Body of pancreas (tissue), 4 donors: ENCODE results near the gene SLC29A1. TPM values are rescaled to one million over a fixed set of nuclear protein-coding genes. Genes with fewer than 3 reads are reported as not detected.

Source experiments
- ATAC-seq: fragments of 150-250 bp; one replicate; pipeline ENCODE4 v1.9.1; 2016
- DNase-seq, 4 donors: peaks; one replicate each; pipeline ENCODE4 v3.0.0-alpha.2; 2019
- H3K27ac ChIP-seq, 4 donors: fragments of 200-600 bp; sonication (generic); 1 replicate in 3 of 4; 2 replicates in 1 of 4; pipeline versions ENCODE4 v1.5.1 to v1.6.1; 2016 to 2019; ENCODE audit warnings: mild to moderate bottlenecking in 1 of 4, mixed read lengths in 1 of 4, moderate library complexity in 1 of 4
- H3K27me3 ChIP-seq, 2 donors: fragments of 200-600 bp; sonication (generic); one replicate each; pipeline ENCODE4 v1.6.0; 2016; ENCODE audit warnings: mild to moderate bottlenecking in 1 of 2
- H3K36me3 ChIP-seq, 2 donors: fragments of 200-600 bp; sonication (generic); replicated peaks in 1 of 2; 2 replicates each; pipeline ENCODE4 v1.5.1; 2016; ENCODE audit warnings: low read depth in 2 of 2; ENCODE audit not compliant: insufficient read depth in 1 of 2
- H3K4me1 ChIP-seq: fragments of 200-600 bp; sonication (generic); one replicate; pipeline ENCODE4 v1.6.0; 2016
- H3K4me3 ChIP-seq, 2 donors: fragments of 200-600 bp; sonication (generic); 1 replicate in 1 of 2; 2 replicates in 1 of 2; pipeline ENCODE4 v1.5.1; 2016 to 2019
- H3K9me3 ChIP-seq, 3 donors: fragments of 200-600 bp; sonication (generic); 1 replicate in 2 of 3; 2 replicates in 1 of 3; pipeline ENCODE4 v1.5.1; 2016
- POLR2A ChIP-seq, 3 donors: fragments of 450-650 bp; IDR thresholded peaks; one replicate each; pipeline ENCODE4 v1.6.1; 2016; ENCODE audit warnings: antibody characterized with exemption in 3 of 3, mild to moderate bottlenecking in 2 of 3
- WGBS, 2 donors: methylation state at CpG; one replicate each; pipeline ENCODE4 v1.1.5; 2017; 5-methylcytosine and 5-hydroxymethylcytosine counted together
- intact Hi-C: fragments of 100-400 bp; cut with DNase I; formaldehyde crosslinking; loops from one replicate; pipeline ENCODE4 v1.15.1; 2023
- total RNA-seq, 2 donors: library from RNA; depleted of rRNA; stranded (reverse); fragments of >200 nt; gene quantifications; one replicate each; pipeline ENCODE4 v1.1.0, GENCODE V29; 2016
- TF ChIP-seq, protein P1 (sequence below), 7 experiments: fragments of 450-650 bp in 4 of 7; fragments of 200-600 bp in 3 of 7; sonication (generic) in 3 of 7; IDR thresholded peaks; one replicate each; pipeline ENCODE4 v1.5.1; 2016 to 2019; ENCODE audit warnings: antibody characterized with exemption in 7 of 7

SLC29A1 gene
- total RNA-seq, 2 donors from 2014 or later: 44.8 to 90.3 TPM

GRCh38 chr6:44201638-44202303 lies 21.6 kb upstream of the SLC29A1 start:
- peak overlapping the region in 1 of 4 donors; percentile 29 for H3K27ac ChIP-seq
- no peaks in the 10 kb centered on the region for H3K27me3 ChIP-seq
- WGBS, 2 donors: 64 to 88% methylated on average over 5 to 11 of the region's 11 CpGs
- intact Hi-C loops: no loop called here
- ATAC-seq (no peak), DNase-seq (no peak)
- TF ChIP-seq POLR2A (IDR thresholded peaks at IDR 0.05): no peak
- TF ChIP-seq, protein P1, sequence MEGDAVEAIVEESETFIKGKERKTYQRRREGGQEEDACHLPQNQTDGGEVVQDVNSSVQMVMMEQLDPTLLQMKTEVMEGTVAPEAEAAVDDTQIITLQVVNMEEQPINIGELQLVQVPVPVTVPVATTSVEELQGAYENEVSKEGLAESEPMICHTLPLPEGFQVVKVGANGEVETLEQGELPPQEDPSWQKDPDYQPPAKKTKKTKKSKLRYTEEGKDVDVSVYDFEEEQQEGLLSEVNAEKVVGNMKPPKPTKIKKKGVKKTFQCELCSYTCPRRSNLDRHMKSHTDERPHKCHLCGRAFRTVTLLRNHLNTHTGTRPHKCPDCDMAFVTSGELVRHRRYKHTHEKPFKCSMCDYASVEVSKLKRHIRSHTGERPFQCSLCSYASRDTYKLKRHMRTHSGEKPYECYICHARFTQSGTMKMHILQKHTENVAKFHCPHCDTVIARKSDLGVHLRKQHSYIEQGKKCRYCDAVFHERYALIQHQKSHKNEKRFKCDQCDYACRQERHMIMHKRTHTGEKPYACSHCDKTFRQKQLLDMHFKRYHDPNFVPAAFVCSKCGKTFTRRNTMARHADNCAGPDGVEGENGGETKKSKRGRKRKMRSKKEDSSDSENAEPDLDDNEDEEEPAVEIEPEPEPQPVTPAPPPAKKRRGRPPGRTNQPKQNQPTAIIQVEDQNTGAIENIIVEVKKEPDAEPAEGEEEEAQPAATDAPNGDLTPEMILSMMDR (IDR thresholded peaks at IDR 0.05): no peak
- H3K4me3 ChIP-seq: no peak overlapping the region
- no peaks in the 10 kb centered on the region for H3K36me3 ChIP-seq
- no peaks in the 10 kb centered on the region for H3K9me3 ChIP-seq
- peaks cover 36% of the 10 kb centered on the region for H3K4me1 ChIP-seq

DNA sequence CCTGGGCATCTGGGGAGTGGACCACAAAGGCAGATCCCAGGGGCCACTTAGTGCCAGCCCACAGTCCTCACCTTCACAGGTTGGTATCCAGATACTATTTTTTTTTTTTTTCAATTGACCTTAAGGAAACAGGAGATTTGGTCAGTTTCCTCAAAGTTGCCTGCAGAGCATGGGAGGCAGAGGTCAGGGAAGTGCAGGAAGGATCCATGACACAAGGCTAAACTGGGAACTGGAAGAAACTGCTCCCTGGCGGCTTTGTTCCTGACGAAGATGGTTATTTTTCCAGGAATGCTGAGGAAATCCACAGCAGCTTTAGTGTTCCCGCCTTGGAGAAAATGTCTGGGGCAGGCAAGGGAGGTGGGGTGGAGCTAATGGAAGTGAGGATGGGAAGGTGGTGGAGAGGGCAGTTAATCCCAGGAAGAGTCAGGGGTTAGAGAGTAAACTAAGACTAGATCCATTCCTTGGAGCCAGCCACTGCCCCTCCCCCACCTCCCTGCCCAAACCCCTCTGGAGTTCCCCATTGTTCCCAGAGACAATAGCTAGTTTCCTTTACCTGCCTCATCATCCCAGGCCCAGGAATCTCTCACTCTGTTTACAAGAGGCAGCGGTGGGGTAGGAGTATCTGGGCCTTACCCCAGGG lies 20.9 kb upstream of the SLC29A1 start:
- ATAC-seq (peak; percentile 10), DNase-seq (no peak)
- peak overlapping the region; percentile 37 to 73 (median 51) for H3K27ac ChIP-seq
- intact Hi-C loops: no loop called here
- H3K4me1 ChIP-seq: peaks cover 36% of the 10 kb centered on the region
- WGBS, 2 donors: 66 to 82% methylated on average over 4 of the region's 4 CpGs
- TF ChIP-seq, protein P1 (IDR thresholded peaks at IDR 0.05): no peak
- no peak for TF ChIP-seq POLR2A (IDR thresholded peaks at IDR 0.05)
- no peaks in the 10 kb centered on the region for H3K36me3 ChIP-seq
- no peak overlapping the region for H3K4me3 ChIP-seq
- no peaks in the 10 kb centered on the region for H3K9me3 ChIP-seq
- H3K27me3 ChIP-seq: no peaks in the 10 kb centered on the region

- peak; percentile 58 for ATAC-seq
- DNase-seq: peak in 1 of 4 donors; percentile 23
- Histone ChIP-seq H3K27ac (peak overlapping the region; percentile 37 to 73 (median 51)), H3K9me3 (no peaks in the 10 kb centered on the region), H3K36me3 (no peaks in the 10 kb centered on the region), H3K4me1 (peaks cover 36% of the 10 kb centered on the region), H3K4me3 (no peak overlapping the region), H3K27me3 (no peaks in the 10 kb centered on the region)
- TF ChIP-seq POLR2A (IDR thresholded peaks at IDR 0.05): no peak
- TF ChIP-seq, protein P1 (IDR thresholded peaks at IDR 0.05): no peak
- 45 to 54% methylated on average over 10 to 11 of the region's 11 CpGs for WGBS, 2 donors
- intact Hi-C loops: no loop called here
These were observed 20.2 kb upstream of the SLC29A1 start for GRCh38 chr6:44202972-44203750.

GRCh38 chr6:44203955-44204354 lies 19.4 kb upstream of the SLC29A1 start:
- peaks cover 36% of the 10 kb centered on the region for H3K4me1 ChIP-seq
- intact Hi-C loops: no loop called here
- H3K36me3 ChIP-seq: no peaks in the 10 kb centered on the region
- H3K4me3 ChIP-seq: no peak overlapping the region
- no peaks in the 10 kb centered on the region for H3K27me3 ChIP-seq
- H3K9me3 ChIP-seq: no peaks in the 10 kb centered on the region
- TF ChIP-seq POLR2A (IDR thresholded peaks at IDR 0.05): no peak
- TF ChIP-seq, protein P1 (IDR thresholded peaks at IDR 0.05): no peak
- 77 to 78% methylated on average over 6 of the region's 6 CpGs for WGBS, 2 donors
- no peak for DNase-seq
- no peak for ATAC-seq
- H3K27ac ChIP-seq: peak overlapping the region in 3 of 4 donors; percentile 42 to 73 (median 60)
